ENCODE measurements around the gene TUBB3.
"Not testable (repeated sequence)": the region's sequence is repeated elsewhere in the genome, so short reads cannot be mapped to it uniquely, and the experiment has no call there.

TUBB3 gene

GRCh38 chr16:89917773-89918452, 5.2 kb upstream of the TUBB3 start:
- peak; percentile 94 for DNase-seq (ENCODE audit: low spot score)

- peak; percentile 84 for DNase-seq (ENCODE audit: low spot score)
Observed at GRCh38 chr16:89918453-89919347, 4.4 kb upstream of the TUBB3 start, which contains the start of gene MC1R. MC1R (plus strand) TSS chr16:89918862; CDS start chr16:89919259, 397 bp downstream.

DNA sequence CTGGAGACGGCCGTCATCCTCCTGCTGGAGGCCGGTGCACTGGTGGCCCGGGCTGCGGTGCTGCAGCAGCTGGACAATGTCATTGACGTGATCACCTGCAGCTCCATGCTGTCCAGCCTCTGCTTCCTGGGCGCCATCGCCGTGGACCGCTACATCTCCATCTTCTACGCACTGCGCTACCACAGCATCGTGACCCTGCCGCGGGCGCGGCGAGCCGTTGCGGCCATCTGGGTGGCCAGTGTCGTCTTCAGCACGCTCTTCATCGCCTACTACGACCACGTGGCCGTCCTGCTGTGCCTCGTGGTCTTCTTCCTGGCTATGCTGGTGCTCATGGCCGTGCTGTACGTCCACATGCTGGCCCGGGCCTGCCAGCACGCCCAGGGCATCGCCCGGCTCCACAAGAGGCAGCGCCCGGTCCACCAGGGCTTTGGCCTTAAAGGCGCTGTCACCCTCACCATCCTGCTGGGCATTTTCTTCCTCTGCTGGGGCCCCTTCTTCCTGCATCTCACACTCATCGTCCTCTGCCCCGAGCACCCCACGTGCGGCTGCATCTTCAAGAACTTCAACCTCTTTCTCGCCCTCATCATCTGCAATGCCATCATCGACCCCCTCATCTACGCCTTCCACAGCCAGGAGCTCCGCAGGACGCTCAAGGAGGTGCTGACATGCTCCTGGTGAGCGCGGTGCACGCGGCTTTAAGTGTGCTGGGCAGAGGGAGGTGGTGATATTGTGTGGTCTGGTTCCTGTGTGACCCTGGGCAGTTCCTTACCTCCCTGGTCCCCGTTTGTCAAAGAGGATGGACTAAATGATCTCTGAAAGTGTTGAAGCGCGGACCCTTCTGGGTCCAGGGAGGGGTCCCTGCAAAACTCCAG, 3.4 kb upstream of the TUBB3 start:
- peak; percentile 25 for DNase-seq (ENCODE audit: low spot score)

DNA sequence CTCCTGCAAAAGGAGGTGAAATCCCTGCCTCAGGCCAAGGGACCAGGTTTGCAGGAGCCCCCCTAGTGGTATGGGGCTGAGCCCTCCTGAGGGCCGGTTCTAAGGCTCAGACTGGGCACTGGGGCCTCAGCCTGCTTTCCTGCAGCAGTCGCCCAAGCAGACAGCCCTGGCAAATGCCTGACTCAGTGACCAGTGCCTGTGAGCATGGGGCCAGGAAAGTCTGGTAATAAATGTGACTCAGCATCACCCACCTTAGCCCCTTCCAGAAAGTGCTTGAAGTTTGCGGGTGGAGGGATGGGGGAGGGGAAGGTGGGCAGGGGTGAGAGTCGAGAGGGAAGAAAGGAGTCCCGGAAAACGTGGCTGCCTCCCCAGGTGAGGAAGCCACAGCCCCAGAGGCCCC, 2.4 kb upstream of the TUBB3 start:
- DNase-seq (ENCODE audit: low spot score), result peak; percentile 35

DNA sequence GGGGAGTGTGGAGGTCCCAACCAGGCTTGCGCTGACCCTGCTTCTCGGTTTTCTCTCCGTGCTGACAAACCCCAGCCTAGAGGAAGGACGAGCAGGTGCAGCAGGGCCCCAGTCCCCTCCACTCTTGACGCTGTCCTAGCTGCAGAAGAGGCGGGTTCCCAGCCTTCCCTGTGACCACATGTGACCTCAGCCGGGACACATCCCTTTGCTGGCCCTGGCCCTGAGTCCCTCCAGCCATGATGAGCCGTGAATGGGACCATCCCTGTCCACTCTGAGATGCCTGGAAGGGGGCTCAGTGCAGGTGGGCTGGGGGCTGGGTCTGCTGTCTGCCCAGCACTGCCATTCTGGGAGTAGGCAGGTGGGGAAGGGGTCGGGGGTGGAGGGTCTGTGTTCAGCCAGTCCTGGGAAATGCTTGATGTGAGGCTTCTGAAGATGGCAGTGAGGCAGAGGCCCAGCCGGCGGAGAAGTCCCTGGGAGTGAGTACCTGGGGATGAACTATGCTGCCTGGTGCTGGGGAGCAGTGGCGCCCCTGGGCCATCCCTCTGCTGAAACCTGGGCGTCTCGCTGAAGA, 1.9 kb upstream of the TUBB3 start:
- DNase-seq (ENCODE audit: low spot score), result peak; percentile 75

DNA sequence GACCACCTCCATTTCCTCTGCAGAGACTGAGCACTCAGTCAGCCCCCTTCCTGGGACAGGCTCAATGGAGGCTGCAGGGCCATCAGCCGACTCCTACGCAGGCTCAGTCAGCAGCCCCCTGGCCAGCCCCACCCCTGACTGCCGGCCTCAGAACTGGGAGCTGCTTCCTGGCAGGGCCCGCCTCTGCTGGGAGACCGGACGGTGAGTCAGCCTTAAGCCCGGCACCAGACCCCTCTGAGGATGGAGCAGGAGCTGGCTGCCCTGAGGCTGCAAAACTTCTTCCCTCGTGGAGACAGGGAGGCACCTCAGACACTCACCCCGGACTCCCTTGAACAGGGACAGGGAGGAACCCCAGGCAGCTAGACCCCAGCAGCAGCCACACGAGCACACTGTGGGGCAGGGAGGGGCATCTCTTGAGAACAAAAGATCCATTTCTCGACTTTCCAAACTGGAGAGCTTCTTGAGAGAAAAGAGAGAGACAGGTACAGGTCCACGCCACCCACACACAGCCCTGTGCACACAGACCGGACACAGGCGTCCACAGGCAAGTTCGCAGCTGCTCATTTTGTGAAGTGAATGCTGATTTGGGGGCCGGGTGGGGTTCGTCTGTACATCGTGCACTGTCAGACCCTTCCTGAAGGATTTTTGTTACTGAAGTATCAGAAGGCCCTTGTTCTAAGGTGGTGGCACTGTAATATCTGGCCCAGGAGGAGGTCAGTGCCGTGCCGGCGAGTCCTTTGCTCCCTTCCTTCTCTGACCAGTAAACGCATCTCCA, 1.3 kb upstream of the TUBB3 start:
- peak; percentile 73 for DNase-seq (ENCODE audit: low spot score)

DNA sequence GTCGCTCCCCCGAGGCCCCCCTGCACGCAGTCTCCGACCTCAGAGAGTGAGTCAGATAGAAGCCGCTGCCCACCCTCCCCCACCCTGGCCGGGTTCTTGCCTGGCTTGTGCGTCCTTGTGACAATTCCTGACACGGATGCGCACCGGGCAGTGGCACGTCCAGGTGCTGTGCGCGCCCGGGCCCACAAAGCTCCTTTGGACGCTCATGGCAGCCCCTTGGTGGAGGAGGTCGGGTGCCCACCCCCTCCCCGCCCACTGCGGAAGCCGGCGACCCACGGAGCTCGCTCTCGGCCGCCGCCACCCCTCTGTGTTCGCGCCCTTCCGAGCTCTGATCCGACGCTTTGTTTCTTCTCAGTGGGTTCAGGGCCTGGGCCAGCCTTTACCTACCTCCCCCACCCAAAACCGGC, 662 bp upstream of the TUBB3 start:
- peak; percentile 73 for DNase-seq (ENCODE audit: low spot score)

DNA sequence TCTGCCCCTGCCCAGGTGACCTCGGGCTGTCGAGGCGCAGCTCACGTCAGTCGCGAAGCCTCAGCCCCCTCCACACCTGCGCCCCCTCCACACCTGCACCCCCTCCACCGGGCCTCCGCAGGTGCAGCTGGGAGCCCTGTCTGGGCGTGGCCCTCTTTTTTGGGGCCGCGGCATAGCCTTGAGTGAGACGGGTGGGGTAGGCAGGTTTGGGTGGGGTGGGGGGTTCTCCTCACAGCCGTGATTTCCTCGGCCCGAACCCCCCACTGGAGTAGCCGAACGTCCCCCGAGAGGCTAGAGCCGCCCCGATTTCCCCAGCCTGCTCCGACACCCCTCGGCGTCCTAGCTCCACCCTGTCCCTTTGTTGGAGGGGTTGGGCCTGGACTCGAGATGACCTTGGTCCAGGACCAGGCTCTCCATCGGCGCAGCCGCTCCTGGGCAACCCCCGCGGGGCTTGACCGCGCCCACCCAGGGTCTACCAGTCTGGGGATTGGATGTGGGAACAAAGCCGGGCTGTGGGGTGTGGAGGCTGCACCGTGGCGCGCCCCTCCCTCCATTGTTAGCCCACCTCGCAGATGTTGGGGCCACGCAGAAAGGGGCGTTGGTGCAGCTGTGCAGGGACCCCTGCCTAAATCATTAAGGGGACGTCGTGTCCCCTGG, 626 bp downstream of the TUBB3 start:
- peak; percentile 69 for DNase-seq (ENCODE audit: low spot score)

DNA sequence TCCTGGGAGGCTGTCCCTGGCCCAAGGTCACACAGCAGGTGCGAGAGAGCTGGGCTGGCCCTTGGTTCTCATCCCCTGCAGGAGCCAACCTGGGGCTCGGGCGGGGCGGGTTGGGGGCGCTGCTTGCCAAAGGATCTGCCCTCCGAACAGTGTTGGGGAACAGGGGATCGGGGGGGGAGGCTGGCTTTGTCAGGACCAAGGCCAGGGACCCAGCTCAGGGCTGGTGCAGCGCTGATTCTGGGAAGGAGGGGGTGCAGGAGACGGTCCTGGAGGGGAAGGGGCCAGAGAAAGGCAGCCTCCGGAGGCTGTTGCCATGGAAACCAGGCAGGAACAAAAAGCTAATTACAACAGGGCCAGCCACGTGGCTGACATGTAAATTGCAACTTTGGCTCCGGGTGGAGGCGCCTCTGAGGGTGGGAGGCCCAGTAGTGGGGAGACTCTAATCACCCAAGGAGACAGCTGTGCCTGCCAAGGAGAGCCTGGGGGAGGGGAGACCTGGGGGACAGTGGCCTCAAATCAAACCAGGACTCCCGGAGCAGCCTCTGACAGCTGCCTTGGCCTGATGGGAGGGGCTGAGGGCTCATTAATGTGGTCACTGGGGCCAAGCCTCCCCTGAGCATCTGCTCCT, 1.3 kb downstream of the TUBB3 start:
- DNase-seq (ENCODE audit: low spot score), result peak; percentile 93

DNA sequence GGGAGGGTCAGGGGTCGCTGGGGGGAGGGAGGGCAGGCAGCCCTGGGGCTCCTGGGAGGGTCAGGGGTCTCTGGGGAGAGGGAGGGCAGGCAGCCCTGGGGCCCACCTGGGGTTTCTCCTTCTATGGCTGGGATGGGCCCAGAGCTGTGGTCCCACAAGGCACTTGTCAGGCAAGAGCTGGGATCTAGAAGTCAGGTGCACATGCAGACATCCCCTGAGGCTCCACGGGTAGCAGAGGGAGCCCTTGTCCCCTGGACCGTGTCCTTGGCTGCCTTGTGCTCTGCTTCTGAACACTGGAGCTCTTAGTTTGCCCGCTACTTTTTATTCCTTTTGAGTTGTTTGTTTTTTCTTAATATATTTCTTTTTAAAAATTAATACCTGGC, 1.8 kb downstream of the TUBB3 start:
- DNase-seq (ENCODE audit: low spot score), result peak; percentile 84

DNA sequence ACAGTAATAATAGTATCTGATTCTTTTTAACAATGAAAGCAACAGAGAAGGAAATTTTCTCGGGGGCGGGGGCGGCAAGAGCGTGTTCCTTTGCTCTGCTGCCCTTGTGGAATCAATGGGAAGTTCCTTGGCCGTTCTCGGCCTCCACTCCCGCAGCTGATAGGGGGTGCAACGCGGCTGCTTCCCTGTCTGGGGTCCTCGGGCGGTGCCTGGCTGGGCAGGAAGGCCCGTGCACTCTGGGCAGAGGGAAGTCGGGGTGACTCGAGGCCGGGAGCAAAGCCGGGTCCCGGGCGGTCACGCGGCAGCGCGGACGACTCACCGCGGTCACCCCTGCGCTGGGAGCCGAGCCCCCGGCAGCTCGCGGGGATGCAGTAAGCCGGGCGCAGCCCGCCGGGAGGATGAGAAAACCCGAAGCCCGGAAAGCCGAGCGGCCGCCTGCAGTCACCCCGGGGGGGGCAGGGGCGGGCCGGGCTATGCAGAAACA, 2.5 kb downstream of the TUBB3 start:
- DNase-seq (ENCODE audit: low spot score), result no peak

DNA sequence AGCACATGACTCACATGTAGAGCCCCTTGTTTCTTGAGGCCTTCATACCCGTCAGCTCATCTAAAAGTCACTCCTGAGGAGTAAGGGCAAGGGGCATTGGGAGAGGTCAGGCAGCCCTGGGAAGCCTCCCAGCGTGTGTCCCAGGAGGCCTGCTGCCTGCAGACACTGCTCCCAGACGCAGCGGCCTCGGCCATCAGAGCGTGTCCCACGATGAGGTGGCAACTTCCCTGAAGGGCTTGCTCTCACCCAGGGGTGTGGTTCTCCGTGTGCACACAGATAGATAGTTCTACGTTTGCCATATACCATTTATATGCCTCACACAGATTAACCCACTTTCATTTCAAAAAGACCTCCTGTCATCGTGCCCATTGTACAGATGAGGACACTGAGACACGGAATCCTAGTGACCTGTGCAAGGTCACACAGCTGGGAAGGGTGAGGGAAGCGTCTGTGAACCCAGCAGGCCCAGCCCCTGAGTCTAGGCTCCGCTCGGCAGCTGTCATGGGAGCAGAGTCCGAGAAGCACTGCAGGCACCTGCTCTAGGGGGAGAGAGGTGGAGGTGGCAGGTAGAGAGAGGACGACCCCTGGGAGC, 8.3 kb downstream of the TUBB3 start:
- no peak for DNase-seq (ENCODE audit: low spot score)

GRCh38 chr16:89931964-89932363, 8.8 kb downstream of the TUBB3 start:
- DNase-seq (ENCODE audit: low spot score), result no peak

DNA sequence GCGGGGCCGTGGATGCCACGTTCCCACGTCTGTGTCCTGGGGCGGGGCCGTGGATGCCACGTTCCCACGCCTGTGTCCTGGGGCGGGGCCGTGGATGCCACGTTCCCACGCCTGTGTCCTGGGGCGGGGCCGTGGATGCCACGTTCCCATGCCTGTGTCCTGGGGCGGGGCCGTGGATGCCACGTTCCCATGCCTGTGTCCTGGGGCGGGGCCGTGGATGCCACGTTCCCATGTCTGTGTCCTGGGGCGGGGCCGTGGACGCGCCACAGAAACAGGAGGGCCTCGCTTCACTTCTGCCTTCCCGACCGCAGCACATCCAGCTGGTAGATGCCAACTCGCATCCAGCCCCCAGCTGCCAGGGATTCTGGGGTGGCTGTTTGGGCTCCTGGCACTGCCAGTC, 10.9 kb downstream of the TUBB3 start:
- DNase-seq (ENCODE audit: low spot score), result not testable (repeated sequence)

DNA sequence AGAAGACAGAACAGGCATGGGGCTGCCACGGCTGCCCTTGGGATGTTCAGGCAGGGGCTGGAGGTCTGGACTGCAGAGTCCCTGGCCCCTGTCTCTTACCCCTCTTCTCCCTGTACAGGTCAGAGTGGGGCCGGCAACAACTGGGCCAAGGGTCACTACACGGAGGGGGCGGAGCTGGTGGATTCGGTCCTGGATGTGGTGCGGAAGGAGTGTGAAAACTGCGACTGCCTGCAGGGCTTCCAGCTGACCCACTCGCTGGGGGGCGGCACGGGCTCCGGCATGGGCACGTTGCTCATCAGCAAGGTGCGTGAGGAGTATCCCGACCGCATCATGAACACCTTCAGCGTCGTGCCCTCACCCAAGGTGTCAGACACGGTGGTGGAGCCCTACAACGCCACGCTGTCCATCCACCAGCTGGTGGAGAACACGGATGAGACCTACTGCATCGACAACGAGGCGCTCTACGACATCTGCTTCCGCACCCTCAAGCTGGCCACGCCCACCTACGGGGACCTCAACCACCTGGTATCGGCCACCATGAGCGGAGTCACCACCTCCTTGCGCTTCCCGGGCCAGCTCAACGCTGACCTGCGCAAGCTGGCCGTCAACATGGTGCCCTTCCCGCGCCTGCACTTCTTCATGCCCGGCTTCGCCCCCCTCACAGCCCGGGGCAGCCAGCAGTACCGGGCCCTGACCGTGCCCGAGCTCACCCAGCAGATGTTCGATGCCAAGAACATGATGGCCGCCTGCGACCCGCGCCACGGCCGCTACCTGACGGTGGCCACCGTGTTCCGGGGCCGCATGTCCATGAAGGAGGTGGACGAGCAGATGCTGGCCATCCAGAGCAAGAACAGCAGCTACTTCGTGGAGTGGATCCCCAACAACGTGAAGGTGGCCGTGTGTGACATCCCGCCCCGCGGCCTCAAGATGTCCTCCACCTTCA, 11.7 kb downstream of the TUBB3 start:
- no peak for DNase-seq (ENCODE audit: low spot score)

DNA sequence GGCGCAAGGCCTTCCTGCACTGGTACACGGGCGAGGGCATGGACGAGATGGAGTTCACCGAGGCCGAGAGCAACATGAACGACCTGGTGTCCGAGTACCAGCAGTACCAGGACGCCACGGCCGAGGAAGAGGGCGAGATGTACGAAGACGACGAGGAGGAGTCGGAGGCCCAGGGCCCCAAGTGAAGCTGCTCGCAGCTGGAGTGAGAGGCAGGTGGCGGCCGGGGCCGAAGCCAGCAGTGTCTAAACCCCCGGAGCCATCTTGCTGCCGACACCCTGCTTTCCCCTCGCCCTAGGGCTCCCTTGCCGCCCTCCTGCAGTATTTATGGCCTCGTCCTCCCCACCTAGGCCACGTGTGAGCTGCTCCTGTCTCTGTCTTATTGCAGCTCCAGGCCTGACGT, 12.5 kb downstream of the TUBB3 start:
- DNase-seq (ENCODE audit: low spot score), result not testable (repeated sequence)

GRCh38 chr16:89936034-89936433, 12.9 kb downstream of the TUBB3 start:
- no peak for DNase-seq (ENCODE audit: low spot score)

GRCh38 chr16:89936508-89936907, 13.4 kb downstream of the TUBB3 start:
- no peak for DNase-seq (ENCODE audit: low spot score)
